Stomach (tissue), 4 donors: Measurements from ENCODE around the gene LRCH1.

Source experiments
- CTCF ChIP-seq, 7 experiments: fragments of 450-650 bp in 4 of 7; fragments of 200-600 bp in 3 of 7; sonication (generic) in 3 of 7; IDR thresholded peaks; one replicate each; pipeline ENCODE4 v1.5.1; 2016 to 2019; ENCODE audit warnings: antibody characterized with exemption in 7 of 7, control low read depth in 2 of 7, mild to moderate bottlenecking in 1 of 7
- EP300 ChIP-seq: sonication (generic); formaldehyde crosslinking; IDR thresholded peaks from one replicate; pipeline ENCODE4 v1.6.1; 2017; ENCODE audit warnings: antibody characterized with exemption

GRCh38 chr13:46621133-46621532 lies 68.2 kb downstream of the LRCH1 start:
- TF ChIP-seq EP300 (no peak), CTCF (IDR thresholded peaks at IDR 0.05) (no peak)
